G401 (cell line): Measurements from ENCODE around the gene CPNE1. TPM values are rescaled to one million over a fixed set of nuclear protein-coding genes. Genes with fewer than 3 reads are reported as not detected.

Experiments used
- DNase-seq: peaks from one replicate; pipeline ENCODE4 v3.0.0-alpha.2; 2015; ENCODE audit warnings: low spot score
- in situ Hi-C: cut with HindIII; loops from 2 replicates; pipeline ENCODE4 v1.10.0; 2016; ENCODE audit warnings: low sequenced_read_pairs, mixed read lengths
- total RNA-seq: library from RNA; depleted of rRNA; stranded (reverse); fragments of >200 nt; shearing (Covaris generic); gene quantifications from 2 replicates; pipeline ENCODE4 v1.2.3, GENCODE V29; 2014

Gene CPNE1
- total RNA-seq, 1 experiment from 2014 or later, result 87.2 TPM

DNA sequence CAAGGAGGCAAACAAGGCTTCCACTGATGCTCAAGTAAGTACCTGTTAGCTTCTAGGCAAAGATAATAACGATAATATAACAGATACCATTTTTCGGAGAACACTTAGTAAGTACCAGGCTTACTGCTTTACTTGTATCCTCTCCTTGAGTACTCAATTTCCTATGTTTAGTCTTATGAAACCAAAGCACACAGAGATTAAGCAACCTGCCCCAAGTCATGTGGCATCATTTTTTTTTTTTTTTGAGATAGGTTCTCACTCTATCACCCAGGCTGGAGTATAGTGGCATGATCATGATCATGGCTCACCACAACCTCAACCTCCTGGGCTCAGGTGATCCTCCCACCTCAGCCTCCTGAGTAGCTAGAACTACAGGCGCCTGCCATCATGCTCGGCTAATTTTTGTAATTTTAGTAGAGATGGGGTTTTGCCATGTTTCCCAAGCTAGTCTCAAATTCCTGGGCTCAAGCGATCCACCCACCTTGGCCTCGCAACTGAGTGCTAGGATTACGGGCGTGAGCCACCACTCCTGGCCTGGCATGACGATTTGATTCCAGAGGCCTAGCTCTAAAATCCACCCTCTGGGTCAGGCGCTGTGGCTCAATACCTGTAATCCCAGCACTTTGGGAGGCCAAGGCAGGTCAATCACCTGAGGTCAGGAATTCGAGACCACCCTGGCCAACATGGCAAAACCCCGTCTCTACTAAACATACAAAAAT lies 35.1 kb downstream of the CPNE1 start:
- in situ Hi-C loops, result no loop called here
- no peak for DNase-seq

DNA sequence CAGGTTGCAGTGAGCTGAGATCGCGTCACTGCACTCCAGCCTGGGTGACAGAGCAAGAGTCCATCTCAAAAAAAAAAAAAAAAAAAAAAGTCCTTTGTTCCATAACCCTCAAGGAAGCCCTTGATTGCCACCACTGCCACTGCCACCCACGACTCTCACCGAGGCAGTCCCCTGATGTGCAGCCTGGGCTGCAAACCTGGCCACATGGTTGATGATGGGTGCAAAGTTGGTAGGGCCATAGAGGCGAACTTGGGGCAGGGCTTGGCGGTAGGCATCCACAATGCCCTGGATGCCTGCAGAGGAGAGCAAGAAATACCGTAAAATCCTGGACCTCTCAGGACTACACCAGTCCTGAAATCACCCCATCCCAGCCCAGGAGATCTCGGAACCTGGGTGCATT lies 37.6 kb downstream of the CPNE1 start:
- DNase-seq, result no peak
- in situ Hi-C loops, result no loop called here

DNA sequence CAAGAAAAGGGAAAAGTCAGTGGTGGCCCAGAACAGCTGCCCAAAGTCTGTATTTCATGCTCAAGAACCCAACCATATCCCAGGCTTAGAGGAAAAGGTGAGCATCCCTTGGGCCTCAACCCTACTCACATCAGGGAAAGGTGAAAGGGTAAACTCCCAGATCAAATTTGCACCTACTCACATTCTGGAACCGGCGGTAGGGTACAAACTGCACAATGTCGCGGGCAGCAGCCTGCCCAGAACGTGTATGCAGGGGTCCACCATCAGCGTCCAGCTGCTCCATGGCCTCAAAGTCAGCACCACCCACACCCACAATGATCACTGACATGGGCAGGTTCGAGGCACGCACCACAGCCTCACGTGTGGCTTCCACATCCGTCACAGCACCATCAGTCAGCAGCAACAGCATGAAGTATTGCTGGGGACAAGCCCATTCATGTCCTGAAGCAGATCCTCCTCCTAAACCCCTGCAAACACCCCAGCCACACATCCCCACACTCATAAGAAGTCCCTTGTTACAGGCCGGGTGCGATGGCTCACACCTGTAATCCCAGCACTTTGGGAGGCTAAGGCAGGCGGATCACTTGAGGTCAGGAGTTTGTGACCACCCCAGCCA lies 38.2 kb downstream of the CPNE1 start:
- in situ Hi-C loops, result no loop called here
- no peak for DNase-seq

DNA sequence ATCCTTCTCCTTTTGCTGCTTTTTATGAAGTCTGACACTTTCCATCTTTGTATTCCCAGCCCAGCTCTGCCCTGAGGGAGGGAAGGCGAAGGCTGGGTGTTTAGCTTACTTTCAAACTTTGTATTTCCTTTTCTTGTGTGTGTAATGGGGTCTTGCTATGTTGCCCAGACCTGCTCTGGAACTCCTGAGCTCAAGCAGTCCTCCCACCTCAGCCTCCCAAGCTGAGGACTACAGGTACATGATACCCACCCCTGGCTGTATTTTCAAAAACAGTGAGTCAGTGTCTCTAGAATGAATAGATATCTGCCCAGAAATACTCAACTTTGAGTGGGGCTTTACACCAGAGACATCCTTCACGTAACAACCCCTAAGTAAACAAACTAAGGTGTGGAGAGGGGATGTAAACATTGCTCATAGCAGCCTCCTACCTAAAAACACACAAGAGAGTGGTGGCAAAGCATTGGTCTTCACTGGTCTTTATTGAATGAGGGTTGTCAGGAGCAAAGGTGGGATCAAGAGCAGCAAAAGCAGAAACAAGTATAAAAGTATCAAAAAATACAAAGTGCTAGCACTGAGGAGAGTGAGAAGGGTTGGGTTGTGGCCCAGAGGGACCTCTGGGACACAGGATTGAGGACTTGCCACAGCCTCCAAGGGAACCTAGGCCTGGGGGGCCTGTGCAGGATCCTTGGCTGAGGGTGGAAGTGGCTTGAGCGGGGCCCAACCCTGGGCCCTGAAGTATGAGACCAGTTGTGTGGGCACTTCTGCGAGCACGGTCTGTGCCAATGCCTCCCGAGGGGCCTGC lies 38.9 kb downstream of the CPNE1 start:
- in situ Hi-C loops, result no loop called here
- DNase-seq, result no peak

DNA sequence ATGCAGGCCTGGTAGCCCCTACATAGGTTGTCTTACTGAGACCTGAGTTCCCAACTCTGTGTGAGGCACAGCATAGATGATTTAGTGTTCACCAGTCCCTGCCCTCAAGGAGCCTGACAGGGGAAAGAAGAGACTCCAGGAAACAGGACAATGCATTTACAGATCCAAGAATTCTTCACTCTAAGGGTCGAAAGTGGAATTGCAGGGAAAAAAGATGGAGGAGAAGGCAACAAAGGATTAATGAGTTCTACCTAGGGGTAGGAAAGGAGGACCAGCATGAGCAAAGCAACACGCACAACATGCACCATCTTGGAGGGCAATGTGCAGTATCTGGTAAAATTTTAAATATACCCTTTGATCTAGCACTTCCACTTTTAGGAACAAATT lies 43.1 kb downstream of the CPNE1 start:
- no peak for DNase-seq
- in situ Hi-C loops, result no loop called here

DNA sequence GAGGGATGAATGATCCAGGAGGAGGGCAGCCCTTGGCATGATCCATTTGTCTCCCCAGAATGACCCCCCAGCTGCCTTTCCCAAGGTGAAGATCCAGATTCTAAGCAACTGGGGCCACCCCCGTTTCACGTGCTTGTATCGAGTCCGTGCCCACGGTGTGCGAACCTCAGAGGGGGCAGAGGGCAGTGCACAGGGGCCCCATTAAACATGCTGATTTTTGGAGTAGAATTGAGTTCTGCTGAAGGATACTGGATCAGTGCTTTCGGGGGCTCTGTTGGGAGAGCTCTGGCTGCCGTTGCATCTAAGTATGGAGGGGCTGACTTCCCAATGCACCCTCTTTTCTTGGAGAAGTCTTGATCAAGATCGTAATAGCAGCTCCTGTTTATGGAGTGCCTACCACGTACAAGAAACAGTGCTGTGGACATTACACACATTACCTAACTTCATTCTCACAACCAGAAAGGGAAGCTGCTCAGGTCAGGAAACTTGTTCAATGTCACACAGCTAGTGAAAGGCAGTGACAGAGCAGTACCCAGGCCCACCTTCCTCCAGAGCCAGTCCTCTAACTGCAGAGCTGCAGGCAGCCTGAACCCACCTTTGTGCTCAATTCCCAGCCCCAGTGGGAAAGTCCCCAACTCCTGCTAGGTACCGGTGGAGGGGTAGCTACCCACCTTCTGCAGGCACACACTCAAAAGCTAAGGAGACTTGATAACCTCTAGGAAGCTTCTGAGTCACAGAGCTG lies 43.7 kb downstream of the CPNE1 start:
- in situ Hi-C loops, result no loop called here
- DNase-seq, result no peak

DNA sequence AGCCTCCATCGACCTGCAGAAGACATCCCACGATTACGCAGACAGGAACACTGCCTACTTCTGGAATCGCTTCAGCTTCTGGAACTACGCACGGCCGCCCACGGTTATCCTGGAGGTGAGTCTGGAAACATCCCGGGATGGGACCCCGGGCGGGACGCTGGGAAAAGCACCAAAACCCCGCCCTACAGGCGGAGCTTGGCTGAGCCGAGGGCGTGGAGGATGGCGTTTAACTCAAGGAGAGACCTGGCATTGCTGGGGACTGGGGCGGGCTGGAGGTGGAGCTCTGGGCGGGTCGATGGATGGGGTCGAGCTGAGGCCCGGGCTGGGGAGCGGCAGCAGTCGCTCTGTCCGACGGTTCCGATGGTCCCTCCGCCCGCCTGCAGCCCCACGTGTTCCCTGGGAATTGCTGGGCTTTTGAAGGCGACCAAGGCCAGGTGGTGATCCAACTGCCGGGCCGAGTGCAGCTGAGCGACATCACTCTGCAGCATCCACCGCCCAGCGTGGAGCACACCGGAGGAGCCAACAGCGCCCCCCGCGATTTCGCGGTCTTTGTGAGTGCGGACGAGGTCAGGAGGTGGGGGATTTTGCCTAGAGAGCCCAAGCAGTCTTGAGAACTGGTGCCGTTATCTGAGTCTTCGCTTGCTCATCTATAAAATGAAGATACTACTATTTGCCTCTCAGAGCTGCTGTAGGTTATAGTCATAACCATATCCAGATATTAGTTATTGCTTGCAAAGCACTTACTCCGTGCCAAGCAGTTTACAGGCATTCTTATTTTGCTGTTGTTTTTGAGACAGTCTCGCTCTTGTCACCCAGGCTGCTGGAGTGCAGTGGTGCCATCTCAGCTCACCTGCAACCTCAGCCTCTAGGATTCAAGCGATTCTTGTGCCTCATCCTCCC lies 45.3 kb downstream of the CPNE1 start:
- in situ Hi-C loops, result no loop called here
- peak; percentile 80 for DNase-seq

DNA sequence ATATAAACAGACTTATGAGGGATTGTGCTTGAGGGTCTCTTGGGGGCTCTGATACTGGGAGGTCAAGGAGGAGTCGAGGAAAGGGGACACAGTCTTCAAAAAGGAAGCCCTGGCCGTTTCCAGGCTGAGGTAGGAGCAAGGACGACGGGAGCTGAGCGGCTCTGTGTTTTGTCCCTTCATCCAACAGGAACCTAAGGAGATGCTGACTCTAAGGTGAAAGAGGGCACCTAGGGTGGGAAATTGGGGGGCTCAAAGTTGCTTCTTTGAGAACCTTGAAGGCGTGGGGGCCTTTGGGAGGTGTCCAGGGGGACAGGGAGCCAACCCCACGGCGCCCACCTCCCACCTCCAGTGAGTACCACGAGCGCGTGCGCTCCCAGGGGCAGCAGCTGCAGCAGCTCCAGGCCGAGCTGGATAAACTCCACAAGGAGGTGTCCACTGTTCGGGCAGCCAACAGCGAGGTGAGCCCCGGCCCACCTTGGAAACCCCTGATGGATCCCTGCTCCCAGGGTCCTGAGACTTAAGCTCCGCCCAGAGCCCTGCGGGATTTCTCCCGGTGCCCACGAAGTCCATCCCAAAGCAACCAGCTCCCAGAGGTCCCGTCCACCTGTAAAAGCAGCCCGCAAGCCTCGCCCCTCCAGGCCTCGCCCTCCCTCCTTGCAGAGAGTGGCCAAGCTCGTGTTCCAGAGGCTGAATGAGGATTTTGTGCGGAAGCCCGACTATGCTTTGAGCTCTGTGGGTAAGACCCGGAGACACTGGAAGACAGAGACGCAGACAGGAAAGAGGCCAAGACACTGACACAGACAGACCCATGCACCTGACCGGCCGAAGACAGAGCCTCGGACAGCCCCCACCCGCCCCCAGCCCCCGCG lies 46.2 kb downstream of the CPNE1 start:
- DNase-seq, result peak; percentile 41
- in situ Hi-C loops, result no loop called here

DNA sequence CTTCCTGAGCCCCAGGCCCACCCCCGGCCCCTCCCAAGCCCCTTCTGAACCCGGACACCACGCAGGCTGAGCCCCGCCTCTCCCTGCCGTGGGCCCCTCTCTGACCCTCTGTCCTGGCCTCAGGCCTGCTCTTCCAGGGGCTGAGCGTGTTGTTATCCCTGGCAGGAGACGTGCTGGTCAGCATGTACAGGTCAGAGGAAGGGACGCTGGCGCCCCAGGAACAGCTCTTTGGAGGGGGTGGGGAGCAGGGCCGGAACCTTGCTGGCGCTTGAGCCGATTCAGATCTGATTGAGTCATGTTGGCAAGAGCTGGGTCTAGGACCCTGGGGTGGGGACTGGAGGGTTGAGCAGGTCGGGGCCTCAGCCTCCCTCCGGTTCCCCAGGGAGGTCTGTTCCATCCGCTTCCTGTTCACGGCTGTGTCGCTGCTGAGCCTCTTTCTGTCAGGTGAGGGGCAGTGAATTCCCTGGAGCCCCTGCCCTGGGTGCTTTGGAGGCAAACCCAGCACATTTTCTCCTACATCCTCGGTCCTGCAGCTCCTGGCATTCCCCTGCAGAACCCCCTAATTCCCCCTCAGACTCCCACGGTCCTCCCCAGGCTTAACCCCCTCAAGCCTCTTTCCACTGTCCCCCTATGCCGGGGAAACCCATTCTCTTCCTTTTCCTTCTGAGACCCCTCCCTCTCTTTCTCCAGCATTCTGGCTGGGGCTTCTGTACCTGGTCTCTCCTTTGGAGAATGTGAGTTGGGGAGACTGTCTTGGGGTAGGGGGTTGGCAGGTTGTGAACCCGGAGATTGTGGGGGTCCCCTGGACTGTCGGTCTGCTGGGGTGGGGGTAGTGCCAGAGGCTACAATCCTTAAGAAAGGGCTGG lies 47.1 kb downstream of the CPNE1 start:
- in situ Hi-C loops, result no loop called here
- DNase-seq, result peak; percentile 54

DNA sequence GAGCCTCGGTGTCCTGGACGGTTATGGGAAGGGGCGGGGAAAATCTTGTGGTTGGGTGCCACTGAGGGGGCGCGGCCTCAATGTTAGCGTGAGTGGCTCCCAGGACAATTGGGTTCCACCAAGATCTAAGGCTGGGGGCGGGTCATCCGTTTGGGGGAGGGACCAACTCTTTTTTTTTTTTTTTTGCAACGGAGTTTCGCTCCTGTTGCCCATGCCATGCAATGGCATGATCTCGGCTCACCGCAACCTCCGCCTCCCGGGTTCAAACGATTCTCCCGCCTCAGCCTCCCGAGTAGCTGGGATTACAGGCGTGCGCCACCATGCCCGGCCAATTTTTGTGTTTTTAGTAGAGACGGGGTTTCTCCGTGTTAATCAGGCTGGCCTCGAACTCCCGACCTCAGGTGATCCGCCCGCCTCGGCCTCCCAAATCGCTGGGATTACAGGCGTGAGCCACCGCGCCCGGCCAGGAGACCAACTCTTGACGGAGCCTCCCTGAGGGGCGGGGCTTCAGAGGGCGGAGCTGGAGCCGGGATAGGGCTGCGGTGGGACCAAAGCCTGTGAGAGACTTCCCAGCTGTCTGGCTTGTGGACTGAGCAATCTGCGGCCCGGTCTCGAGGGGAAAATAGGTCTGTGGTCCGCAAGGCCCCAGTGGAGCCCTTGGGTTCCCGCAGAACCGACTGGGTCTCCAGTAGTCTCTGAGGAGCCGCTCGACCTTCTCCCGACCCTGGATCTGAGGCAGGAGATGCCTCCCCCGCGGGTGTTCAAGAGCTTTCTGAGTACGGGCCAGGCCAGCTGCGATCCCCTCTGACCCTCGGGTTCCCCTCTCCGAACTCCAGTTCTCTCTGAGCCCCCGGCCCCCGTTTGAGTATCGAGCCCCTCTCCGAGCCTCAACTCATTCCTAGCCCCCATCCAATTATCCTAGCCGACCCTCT lies 48.0 kb downstream of the CPNE1 start:
- DNase-seq, result peak; percentile 94
- in situ Hi-C loops, result no loop called here

DNA sequence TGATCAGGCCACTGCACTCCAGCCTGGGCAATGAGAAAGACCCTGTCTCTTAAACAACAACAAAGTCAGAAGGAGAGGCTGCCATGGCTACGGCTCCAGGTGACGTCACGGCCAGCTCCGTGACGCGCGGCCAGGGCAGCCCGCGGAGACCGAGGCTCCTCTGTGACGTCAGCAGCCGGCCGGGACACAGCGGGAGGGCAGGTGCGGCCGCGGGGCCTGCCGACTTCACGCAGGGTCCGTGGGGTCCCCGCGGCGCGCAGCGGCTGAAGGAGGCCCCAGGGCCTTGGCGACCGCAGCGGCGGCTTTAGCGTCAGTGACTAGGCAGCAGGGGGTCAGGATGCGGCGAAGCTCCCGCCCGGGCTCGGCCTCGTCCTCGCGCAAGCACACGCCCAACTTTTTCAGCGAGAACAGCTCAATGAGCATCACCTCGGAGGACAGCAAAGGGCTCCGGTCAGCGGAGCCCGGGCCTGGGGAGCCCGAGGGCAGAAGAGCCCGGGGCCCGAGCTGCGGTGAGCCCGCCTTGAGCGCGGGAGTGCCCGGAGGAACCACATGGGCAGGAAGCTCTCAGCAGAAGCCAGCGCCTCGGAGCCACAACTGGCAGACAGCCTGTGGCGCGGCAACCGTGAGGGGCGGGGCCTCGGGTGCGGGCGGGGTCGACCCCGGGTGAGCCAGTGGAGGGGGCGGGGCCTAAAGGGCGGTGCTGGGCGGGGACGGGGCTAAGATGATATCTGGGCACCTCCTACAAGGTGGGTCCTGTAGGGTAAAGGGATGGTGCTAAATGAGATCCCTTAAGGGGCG lies 48.8 kb downstream of the CPNE1 start, which contains the start of gene SPAG4:
SPAG4 (plus strand) TSS at position 163 of the 798 bp plus-strand sequence; CDS start at position 338, 175 bp downstream.
- no peak for DNase-seq
- in situ Hi-C loops, result no loop called here

DNA sequence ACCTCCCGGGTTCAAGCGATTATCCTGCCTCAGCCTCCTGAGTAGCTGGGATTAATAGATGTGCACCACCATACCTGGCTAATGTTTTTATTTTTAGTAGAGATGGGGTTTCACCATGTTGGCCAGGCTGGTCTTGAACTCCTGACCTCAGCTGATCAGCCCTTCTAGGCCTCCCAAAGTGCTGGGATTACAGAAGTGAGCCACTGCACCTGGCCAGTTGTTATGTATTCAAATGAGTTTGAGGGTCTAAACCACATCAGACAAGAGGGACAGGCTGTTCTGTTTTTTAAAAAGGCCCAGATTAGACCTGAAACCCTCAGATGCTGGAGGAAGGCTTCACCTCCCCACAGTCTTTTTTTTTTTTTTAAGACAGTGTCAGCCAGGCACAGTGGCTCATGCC lies 53.2 kb downstream of the CPNE1 start:
- in situ Hi-C loops, result no loop called here
- DNase-seq, result no peak

DNA sequence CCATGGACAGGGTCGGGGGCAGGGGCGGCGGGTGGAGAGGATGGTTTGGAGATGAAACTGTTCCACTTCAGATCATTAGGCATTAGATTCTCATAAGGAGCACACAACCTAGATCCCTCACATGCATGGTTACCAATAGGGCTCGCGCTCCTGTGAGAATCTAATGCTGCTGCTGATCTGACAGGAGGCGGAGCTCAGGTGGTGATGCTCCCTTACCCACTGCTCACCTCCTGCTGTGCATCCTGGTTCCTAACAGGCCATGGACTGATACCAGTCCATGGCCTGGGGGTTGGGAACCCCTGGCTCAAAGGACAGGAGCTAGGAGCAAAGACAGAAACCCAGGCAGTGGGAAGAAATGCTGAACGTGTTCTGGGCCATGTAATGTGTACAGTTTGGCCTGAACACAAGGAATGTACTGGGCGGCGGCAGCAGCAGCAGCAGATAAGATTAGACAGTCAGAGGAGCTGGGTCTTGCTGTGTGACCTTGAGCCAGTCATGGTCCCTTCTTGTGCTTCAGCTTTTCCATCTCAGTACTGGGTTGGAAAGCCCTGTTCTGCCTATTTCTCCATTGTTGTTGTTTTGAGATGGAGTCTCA lies 53.8 kb downstream of the CPNE1 start:
- in situ Hi-C loops, result no loop called here
- no peak for DNase-seq

DNA sequence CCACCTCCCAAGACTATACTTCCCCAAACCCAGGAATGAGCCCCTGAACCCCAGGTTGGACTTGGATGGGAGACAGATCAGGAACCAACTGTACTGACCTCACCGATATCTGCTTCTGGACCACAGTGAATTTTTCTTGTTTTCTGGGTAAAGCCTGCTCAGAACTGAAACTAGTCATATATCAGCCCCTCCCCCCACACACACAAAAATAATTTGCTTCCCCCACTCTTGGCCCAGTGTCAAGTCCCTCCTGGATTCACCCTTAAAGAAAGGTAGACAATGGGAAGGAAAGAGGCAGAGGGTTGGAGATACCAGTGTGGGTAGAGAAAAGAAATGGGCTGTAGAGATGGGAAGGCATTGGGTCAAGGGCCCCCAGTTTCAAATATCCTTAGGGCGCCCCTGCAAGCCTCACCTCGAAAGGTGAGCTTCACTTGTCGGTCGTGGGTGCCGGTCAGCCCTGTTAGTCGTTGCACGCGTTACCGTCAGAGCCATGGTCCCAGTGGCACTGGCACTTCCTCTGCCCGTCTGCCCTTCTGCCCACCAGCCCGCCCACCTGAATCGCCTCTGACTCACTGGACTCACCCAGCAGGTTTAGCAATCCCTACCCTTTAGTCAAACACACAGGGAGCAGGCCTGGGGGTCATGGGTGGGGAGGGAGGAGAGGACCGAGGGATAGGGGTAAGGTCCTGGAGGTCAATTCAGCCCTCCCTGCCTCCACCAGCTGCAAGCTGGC lies 57.5 kb downstream of the CPNE1 start:
- no peak for DNase-seq
- in situ Hi-C loops, result no loop called here
